ENCODE data around the gene CLEC10A. TPM values are rescaled to one million over a fixed set of nuclear protein-coding genes. Genes with fewer than 3 reads are reported as not detected.
"Not testable (repeated sequence)": the region's sequence is repeated elsewhere in the genome, so short reads cannot be mapped to it uniquely, and the experiment has no call there.

Gene CLEC10A
- polyA plus RNA-seq, 4 donors: 1.3 to 1.9 (median 1.4) TPM

DNA sequence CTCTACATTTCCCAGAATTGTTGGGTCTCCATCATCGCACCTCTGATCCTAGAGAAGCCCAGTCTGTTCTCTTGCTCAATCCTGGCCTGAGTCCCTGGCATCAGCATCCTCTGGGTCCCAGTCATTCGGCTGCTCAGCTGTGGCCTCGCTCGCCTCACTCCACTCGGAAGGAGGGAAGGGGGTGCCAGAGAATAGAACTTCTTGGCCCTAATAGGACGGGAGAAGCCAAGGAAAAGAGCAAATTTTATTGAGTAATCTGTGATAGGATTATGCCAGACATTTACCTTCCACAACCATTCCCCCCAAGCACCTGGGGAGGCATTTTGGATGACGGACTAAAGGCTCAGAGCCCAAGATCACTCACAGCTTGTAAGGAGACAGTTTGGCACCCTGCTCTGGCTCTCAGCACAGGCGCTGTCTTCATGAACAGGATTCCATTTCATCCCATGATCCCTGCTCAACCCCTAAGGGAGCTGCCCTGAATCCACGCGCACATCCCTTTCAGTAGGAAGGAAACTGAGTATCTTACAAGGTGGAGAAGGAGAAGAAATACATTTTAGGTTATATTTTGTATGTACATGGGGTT lies 498 bp upstream of the CLEC10A start:
- no peak for DNase-seq (ENCODE audit: low read depth in 4 of 4, low spot score in 3 of 4)

DNA sequence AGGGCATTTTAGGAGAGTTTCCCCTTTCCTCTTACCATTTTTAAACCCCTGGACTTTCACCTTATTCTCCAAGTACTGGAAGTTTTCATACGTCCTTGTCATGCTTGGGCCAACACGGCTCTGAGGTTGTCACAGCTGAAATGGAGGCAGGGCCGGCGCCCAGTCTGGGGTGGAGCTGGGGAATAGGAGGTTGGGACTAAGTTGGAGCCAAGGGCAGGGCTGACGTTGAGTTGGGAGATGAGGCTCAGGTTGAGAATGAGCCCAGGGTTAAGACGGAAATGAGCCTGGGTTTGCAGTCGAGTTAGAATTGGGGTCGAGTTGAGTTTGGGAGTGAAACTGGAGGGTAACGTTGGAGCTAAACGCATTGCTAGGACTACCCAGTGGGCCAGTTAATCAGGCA lies 1.3 kb downstream of the CLEC10A start:
- DNase-seq (ENCODE audit: low read depth in 4 of 4, low spot score in 3 of 4): no peak

DNA sequence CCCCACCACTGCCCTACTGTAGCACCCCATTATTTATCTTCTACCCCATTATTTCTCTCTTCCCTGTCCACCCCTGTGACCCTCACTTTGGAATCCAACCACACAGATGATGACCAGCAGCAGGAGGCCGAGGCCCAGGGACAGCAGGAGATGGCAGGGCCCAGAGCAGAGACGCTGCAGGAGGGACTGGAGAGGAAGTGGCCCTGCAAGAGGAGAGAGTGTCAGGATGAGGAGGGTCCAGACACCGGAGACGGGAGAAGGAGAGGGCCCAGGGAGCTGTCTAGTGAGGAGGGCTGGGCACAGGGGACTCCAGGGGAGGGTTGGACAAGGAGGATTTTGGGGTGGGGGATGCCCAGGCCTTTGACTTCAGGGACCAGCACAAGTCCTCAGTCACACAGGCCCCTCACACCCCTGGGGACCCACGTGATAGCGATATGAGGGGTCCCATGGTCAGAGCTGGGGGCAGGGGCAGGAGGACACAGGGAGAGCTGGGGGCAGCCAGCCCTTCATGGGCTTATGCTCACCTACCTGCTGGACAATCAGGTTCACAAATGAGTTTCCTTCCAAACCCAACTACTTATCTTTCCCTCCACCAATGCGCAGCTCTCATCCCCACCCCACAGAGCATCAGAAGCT lies 2.0 kb downstream of the CLEC10A start:
- no peak for DNase-seq (ENCODE audit: low read depth in 4 of 4, low spot score in 3 of 4)

DNA sequence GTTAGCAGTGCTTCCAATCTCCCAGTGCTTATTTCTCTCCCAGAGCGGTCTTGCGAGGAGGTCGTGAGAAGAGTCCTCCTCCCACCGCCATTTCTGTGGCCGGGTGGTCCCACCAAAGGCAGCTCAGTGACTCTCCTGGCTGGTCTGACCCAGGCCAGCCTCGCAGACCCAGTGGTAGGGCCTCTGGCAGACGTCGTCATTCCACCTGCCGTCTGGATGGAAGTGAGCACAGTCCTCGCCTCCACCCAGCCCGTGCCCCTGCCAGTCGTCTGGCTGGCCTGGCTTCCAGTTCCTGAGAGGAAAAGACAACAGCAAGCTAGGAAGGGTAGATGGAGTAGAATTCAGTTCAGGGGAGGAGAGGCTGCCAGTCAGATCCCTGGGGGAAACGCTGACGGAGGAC lies 5.1 kb downstream of the CLEC10A start:
- DNase-seq (ENCODE audit: low read depth in 4 of 4, low spot score in 3 of 4): no peak

DNA sequence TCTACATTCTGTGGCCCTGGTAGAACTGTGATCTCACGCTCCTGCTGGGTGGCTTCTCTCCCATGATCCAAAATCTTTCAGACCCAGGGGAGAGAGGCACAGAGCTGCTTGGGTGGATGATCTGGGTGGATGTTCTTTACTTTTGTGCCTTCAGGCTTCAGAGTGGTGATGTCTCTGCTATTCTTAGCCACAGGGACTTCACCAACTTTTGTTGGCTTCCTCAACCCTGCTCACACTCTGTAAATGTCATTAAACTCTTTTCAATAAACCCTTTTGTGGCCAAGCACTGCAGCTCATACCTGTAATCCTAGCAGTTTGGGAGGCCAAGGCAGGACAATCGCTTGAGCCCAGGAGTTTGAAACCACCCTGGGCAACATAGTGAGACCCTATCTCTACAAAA lies 7.6 kb downstream of the CLEC10A start:
- DNase-seq (ENCODE audit: low read depth in 4 of 4, low spot score in 3 of 4): no peak

DNA sequence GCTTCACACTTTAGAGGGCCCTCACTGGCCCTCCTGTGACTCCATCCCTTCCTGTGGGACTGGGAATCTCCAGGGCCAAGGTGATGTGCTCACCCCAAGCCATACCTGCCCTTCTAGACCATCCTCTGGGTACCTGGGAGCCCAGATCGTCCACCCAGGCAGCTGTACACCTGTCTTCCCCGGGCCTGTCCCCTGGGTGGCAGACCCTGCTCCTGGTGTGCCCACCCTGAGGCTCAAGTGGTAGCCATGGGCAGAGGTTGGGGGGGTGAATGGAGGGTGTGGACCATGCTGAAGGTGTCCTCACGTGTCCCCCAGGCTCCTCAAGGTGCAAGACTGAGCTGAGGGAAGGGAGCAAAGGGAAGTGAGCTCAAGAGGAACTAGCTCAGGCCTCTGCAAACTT lies 9.3 kb downstream of the CLEC10A start:
- DNase-seq (ENCODE audit: low read depth in 4 of 4, low spot score in 3 of 4): no peak

DNA sequence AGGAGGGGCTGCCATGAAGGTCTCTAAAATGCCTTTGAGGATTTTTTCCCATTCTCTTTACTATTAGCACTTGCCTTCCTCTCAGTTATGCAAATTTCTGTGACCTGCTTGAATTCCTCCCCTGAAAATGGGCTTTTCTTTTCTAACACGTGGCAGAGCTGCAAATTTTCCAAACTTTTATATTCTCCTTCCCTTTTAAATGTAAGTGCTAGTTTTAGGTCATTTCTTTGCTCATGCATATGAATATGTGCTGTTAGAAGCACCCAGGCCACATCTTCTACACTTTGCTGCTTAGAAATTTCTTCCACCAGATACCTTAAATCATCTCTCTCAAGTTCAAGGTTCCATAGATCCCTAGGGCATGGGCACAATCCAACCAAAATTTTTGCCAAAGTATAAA lies 11.8 kb downstream of the CLEC10A start:
- DNase-seq (ENCODE audit: low read depth in 4 of 4, low spot score in 3 of 4): no peak

DNA sequence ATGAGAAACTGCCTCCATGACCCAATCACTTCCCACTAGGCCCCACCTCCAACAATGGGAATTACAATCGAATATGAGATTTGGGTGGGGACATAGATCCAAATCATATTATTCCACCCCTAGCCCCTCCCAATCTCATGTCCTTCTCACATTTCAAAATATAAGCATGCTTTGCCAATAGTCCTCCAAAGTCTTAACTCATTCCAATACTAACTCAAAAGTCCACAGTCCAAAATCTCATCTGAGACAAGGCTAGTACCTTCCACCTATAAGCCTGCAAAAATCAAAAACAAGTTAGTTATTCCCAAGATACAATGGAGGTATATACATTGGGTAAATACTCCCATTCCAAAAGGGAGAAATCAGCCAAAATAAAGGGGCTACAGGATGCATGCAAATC lies 12.9 kb downstream of the CLEC10A start:
- DNase-seq (ENCODE audit: low read depth in 4 of 4, low spot score in 3 of 4): no peak

DNA sequence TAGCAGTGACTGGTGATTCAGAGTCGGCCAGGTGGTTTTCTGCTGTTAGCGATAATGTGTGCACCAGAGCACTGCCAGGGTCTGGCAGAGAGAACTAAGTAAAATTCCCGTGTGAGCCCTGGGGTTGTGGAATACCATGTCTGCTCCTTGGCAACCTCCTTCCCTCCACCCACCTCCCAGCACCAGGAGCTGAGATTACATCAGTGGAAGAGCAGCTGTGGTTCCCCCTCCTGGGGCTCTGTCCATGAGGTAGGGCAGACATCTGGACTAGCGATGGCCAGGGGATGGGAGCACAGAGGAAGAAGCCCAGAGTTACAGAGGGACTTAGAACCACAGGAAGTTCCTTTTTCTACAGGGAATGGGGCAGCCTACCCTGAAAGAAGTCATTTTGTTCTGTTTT lies 15.8 kb downstream of the CLEC10A start:
- no peak for DNase-seq (ENCODE audit: low read depth in 4 of 4, low spot score in 3 of 4)

DNA sequence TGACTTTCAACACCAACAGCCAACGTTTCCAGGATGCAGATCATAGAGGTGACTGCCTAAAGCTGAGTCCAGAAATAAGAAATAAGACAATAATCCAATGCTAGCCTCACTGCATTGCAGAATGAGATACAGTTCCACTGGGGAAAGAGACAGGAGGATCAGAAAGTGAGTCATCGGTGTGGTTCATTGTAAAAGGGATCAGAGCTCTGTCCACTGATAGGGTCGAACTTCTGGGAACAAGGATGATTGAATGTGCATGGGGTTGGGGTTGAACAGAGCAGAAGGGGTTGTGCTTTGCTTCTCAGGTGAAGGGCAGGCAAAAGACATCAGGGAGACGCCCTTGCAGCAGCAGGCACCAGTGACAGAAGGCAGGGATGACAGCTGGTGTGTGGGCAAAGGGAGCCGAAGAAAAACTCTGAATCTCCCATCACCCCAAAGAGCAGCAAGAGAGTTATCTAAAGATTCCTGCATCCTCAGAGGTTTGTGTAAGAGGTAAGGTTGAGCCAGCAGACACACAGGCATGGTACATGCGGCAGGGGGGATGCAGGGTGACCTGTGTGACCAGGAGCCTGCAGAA lies 16.4 kb downstream of the CLEC10A start:
- no peak for DNase-seq (ENCODE audit: low read depth in 4 of 4, low spot score in 3 of 4)

DNA sequence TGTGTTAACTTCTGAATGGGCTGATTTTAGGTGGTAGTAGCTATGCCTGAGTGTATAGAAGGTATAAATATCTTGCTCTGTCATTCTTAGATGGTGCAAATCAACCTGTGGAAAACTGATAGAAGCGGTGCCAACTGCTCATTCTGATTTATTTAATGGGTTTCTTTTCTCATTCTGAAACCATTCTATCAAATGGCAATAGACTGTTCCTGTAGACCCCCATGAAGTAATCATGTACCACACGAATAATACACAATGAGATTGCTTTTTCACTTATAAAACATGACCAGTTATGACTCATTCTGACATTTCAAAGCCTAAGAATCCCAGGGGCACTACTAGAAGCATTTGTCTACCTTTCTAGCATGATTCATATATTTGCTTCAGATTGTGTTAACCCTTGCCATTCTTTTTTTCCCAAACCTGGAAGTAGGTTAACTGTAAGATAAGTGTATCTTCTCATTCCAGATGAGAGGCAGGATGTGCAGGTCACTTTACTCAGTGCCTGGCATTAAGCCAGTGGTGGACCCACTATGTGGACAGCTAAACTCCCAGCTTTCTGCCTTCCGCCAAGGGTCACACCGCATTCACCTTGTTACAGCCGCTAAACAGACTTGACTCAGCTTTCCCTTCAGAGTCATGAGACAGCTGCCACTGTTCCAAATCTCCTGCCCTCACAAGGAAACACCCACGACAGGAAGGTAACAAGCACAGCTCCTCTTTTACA lies 19.7 kb downstream of the CLEC10A start:
- DNase-seq (ENCODE audit: low read depth in 4 of 4, low spot score in 3 of 4): no peak

DNA sequence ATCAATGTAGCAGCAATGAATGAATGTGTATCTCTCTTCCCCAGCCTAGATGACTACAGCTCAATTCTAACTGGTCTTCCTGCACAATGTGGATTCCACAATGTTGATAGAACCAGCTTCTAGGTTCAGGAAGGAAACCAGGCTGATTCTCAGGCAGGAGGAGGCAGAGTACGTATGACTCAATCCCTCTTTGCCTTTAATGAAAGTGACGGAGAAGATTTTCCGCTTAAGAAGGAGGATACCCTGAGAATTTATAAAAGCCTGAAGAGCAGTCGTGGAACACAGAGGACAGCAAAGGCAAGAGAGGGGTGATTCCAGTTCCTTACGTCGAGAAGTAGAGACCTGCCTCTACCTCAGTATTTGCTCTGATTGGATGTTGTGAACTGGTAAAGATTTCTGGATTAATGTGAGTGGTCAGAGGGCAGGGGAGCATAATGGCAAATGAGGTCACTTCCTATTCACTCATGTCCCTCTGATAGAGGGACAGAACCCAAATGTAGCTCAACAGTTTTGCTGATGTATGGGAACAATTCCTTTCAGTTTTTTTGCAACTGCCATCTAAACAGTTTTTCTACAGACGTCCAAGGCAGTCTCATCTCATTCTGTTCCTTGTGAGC lies 21.1 kb downstream of the CLEC10A start:
- no peak for DNase-seq (ENCODE audit: low read depth in 4 of 4, low spot score in 3 of 4)

DNA sequence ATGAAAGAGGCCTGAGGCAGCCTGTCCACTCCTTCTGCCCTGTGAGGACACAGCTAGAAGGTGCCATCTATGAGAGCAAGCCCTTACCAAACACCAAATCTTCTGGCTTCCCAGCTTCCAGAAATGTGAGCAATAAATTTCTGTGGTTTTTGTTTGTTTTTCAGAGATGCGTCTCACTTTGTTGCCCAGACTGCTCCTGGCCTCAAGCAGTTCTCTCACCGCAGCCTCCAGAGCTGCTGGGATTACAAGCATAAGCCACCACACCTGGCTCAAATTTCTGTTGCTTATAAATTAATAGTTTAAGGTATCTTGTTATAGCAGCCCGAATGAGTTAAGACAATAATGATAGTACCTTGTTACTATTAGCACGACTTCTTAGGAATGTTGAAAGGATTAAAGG lies 23.7 kb downstream of the CLEC10A start:
- no peak for DNase-seq (ENCODE audit: low read depth in 4 of 4, low spot score in 3 of 4)

DNA sequence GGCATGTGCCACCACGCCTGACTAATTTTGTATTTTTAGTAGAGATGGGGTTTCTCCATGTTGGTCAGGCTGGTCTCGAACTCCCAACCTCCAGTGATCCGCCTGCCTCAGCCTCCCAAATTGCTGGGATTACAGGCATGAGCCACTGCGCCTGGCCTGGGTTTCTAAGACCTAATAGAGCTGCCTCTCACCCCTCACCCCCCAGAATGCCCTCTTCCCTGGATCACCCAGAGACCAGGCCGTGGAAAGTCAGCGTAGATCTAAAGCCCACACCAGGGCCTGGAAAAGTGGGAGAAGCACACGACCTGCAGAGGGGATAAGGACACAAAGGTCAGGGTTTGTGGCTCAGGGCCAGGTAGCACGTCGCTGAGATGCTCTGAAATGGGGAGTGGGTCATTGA lies 29.5 kb downstream of the CLEC10A start:
- DNase-seq (ENCODE audit: low read depth in 4 of 4, low spot score in 3 of 4): not testable (repeated sequence)

DNA sequence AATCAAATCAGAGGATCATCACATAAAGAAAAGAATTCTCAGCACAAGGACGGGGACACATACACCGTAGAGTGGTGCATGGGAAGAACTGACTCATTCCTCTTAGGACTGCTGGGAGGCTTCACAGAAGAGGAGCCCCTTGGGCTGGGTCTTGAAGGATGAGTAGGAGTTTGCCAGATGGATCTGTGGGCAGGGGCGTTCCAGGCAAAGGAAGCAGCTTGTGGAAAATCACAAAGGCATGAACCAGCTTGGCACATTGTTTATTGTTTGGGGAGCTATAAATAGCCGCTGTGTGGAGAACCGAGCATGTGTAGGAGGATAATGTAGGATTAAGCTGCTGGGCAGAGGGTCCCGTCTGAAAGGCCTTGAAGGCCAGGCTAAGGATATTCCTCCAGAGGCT lies 31.1 kb downstream of the CLEC10A start:
- DNase-seq (ENCODE audit: low read depth in 4 of 4, low spot score in 3 of 4): no peak

DNA sequence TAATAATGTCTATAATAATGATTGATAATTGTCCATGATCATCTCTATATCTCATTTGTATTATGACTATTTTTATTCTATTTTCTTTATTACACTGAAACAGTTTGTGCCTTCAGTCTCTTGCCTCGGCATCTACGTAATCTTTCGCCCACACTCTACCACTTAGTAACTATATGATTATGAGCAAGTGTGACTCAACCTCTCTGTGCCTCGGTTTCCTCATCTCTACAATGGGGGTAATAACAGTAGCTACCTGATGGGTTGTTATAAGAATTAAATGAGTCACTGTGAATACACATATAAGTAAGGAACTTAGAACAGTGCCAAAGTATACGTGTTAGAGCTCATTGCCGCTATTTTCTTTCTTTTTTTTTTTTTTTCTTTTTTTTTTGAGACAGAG lies 32.5 kb downstream of the CLEC10A start:
- no peak for DNase-seq (ENCODE audit: low read depth in 4 of 4, low spot score in 3 of 4)

DNA sequence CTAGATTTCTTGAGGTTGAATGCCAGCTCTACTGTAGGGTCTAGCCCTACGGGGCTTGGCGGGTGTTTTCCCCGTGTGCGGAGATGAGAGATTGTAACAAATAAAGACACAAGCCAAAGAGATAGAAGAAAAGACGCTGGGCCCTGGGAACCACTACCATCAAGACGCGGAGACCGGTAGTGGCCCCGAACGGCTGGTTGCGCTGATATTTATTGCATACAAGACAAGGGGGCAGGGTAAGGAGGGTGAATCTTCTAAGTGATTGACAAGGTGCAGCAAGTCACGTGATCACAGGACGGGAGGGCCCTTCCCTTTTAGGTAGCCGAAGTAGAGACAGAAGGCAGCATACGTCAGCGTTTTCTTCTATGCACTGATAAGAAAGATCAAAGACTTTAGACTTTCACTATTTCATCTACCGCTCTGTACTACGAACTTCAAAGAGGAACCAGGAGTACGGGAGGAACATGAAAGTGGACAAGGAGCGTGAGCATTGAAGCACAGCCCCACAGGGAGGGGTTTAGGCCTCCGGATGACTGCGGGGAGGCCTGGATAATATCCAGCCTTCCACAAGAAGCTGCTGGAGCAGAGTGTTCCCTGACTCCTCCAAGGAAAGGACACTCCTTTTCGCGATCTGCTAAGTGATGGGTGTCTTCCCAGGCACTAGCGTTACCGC lies 33.2 kb downstream of the CLEC10A start:
- not testable (repeated sequence) for DNase-seq (ENCODE audit: low read depth in 4 of 4, low spot score in 3 of 4)

DNA sequence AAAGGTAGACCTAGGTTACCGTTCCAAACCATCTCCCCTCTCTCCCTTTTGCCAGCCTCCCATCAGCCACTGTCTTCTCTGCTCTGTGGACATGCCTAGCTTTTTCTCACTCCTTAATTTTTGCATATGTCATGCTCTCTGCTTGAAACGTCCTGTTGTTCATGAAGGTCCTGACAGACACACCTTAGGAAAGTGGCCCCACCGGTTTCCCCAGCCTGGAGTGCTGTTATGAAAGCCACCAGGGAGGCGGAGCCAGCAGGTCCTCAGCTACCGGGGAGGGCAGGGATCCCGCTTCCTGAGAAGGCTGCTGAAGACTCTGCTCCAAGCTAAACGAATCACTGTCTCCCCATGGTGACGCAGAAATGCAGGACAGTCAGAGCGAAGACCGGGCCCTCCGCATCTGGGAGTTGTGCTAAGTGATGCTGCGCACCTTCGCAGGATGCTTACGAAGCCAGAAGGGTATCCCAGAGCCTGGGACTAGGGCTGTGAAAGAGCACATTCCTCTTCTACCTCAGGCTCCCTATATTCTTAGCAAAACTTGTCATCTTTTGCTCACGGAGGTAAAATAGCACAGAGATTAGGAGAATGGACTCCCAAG lies 33.8 kb downstream of the CLEC10A start:
- no peak for DNase-seq (ENCODE audit: low read depth in 4 of 4, low spot score in 3 of 4)

DNA sequence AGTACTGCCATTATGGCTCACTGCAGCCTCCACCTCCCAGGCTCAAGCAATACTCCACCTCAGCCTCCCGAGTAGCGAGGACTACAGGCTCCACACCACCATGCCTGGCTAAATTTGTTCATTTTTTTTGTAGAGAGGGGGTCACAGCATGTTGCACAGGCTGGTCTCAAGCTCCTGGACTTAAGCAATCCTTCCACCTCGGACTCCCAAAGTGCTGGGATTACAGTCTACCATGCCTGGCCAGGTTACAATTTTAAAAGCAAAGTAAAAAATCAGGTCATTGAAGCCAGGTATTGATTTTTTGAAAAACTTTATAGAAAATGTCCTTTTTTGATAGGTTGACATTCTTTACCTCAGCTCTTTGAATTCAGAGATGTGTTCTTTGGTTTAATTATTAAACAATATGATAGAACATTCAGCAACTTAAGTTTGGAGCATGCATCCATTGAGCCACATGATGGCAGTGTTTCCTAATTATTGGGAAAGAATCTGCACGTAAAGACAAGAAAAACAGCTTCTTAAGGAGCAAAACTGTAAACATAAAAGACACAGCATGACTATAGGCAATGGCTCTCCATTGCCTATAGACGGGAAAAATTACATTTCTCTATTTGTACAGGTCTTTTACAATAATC lies 34.4 kb downstream of the CLEC10A start:
- peak in 2 of 4 donors; percentile 76 for DNase-seq (ENCODE audit: low read depth in 4 of 4, low spot score in 3 of 4)
